IMR-90 (cell line): ENCODE data around the gene C2orf49. TPM values are rescaled to one million over a fixed set of nuclear protein-coding genes. Genes with fewer than 3 reads are reported as not detected.

Experiments
- ATAC-seq: fragments of 200-7000 bp; cut with Tn5 transposase; 2 replicates; pipeline ENCODE4 v1.9.1; 2020; ENCODE audit warnings: low read depth, mild to moderate bottlenecking, moderate library complexity
- BruUV-seq: library from RNA; stranded (reverse); fragments of 400-500 nt; replicated peaks from 2 replicates; lab custom pipeline; 2021; lab: Mats Ljungman, UMichigan
- CTCF ChIA-PET: fragments of 300-600 bp; formaldehyde crosslinking; extraction: SDS; loops from one replicate; lab custom pipeline; 2021; ENCODE audit warnings: antibody characterized with exemption; lab: Yijun Ruan, JAX
- POLR2A ChIA-PET: fragments of 300-600 bp; sonication (Branson Sonifier 250); formaldehyde crosslinking; loops from one replicate; lab custom pipeline; 2022; ENCODE audit warnings: antibody characterized with exemption; ENCODE audit not compliant: unreplicated experiment; lab: Charles Lee
- DNase-seq: peaks from one replicate; pipeline ENCODE4 v3.0.0; 2013
- H2AFZ ChIP-seq: replicated peaks from 2 replicates; pipeline ENCODE3; 2013; ENCODE audit warnings: low read length, mild to moderate bottlenecking; ENCODE audit not compliant: poor library complexity
- H2AK5ac ChIP-seq: 2 replicates; pipeline ENCODE4 v1.6.1; 2013; ENCODE audit warnings: low read depth, low read length, inconsistent platforms
- H2AK9ac ChIP-seq: replicated peaks from 2 replicates; pipeline ENCODE3; 2013; ENCODE audit warnings: mild to moderate bottlenecking, low read depth, low read length, moderate library complexity; ENCODE audit not compliant: poor library complexity
- H2BK120ac ChIP-seq: 2 replicates; pipeline ENCODE4 v1.6.1; 2013; ENCODE audit warnings: low read depth, low read length, inconsistent platforms
- H2BK15ac ChIP-seq: 3 replicates; pipeline ENCODE4 v1.6.1; 2013; ENCODE audit warnings: low read depth, low read length, inconsistent platforms
- H2BK20ac ChIP-seq: 2 replicates; pipeline ENCODE4 v1.6.1; 2013; ENCODE audit warnings: low read depth, mild to moderate bottlenecking, inconsistent platforms, low read length, moderate library complexity
- H2BK5ac ChIP-seq: 2 replicates; pipeline ENCODE4 v1.6.1; 2013; ENCODE audit warnings: mild to moderate bottlenecking, low read depth, low read length, inconsistent platforms; ENCODE audit not compliant: poor library complexity, severe bottlenecking
- H3K14ac ChIP-seq: replicated peaks from 2 replicates; pipeline ENCODE4 v1.6.1; 2013; ENCODE audit warnings: low read depth, low read length, inconsistent platforms
- H3K18ac ChIP-seq: 2 replicates; pipeline ENCODE4 v1.6.1; 2013; ENCODE audit warnings: low read depth, low read length, control low read depth
- H3K23ac ChIP-seq: 2 replicates; pipeline ENCODE4 v1.6.1; 2013; ENCODE audit warnings: low read depth, low read length, inconsistent platforms
- H3K27ac ChIP-seq: 2 replicates; pipeline ENCODE4 v1.5.1; 2013; ENCODE audit warnings: mild to moderate bottlenecking, control low read depth, low read length; ENCODE audit not compliant: insufficient read depth
- H3K27me3 ChIP-seq: 2 replicates; pipeline ENCODE4 v1.6.1; 2013; ENCODE audit warnings: low read length; ENCODE audit not compliant: control insufficient read depth, insufficient read depth
- H3K36me3 ChIP-seq: 2 replicates; pipeline ENCODE4 v1.6.1; 2013; ENCODE audit warnings: low read length, mixed read lengths; ENCODE audit not compliant: control insufficient read depth, insufficient read depth
- H3K4ac ChIP-seq: 2 replicates; pipeline ENCODE4 v1.6.1; 2013; ENCODE audit warnings: low read depth, low read length, inconsistent platforms
- H3K4me1 ChIP-seq: 2 replicates; pipeline ENCODE4 v1.6.1; 2013; ENCODE audit warnings: low read length, mixed read lengths; ENCODE audit not compliant: control insufficient read depth, insufficient read depth
- H3K4me2 ChIP-seq: 2 replicates; pipeline ENCODE4 v1.6.1; 2013; ENCODE audit warnings: low read depth, mild to moderate bottlenecking, control low read depth, low read length, moderate library complexity
- H3K4me3 ChIP-seq: 2 replicates; pipeline ENCODE4 v1.5.1; 2013; ENCODE audit warnings: low read depth, mild to moderate bottlenecking, control low read depth, low read length, moderate library complexity; ENCODE audit not compliant: insufficient read depth
- H3K56ac ChIP-seq: 2 replicates; pipeline ENCODE4 v1.6.1; 2013; ENCODE audit warnings: low read length, inconsistent platforms; ENCODE audit not compliant: insufficient read depth; ENCODE audit errors: extremely low read depth
- H3K79me1 ChIP-seq, 2 experiments: 2 replicates each; pipeline ENCODE4 v1.6.1; 2013; ENCODE audit warnings: low read length in 2 of 2, inconsistent platforms in 1 of 2, low read depth in 1 of 2
- H3K9ac ChIP-seq: 2 replicates; pipeline ENCODE4 v1.6.1; 2013; ENCODE audit warnings: low read depth, low read length, control low read depth
- H3K9me1 ChIP-seq: 2 replicates; pipeline ENCODE4 v1.6.1; 2013; ENCODE audit warnings: low read length, inconsistent platforms; ENCODE audit not compliant: insufficient read depth
- H3K9me3 ChIP-seq: 2 replicates; pipeline ENCODE4 v1.6.1; 2013; ENCODE audit warnings: low read length; ENCODE audit not compliant: control insufficient read depth, insufficient read depth
- H4K20me1 ChIP-seq: 2 replicates; pipeline ENCODE4 v1.6.1; 2013; ENCODE audit warnings: low read length, inconsistent platforms; ENCODE audit not compliant: insufficient read depth
- H4K5ac ChIP-seq: 2 replicates; pipeline ENCODE4 v1.6.1; 2013; ENCODE audit warnings: mild to moderate bottlenecking, low read depth, low read length, control low read depth
- H4K8ac ChIP-seq, 2 experiments: 2 replicates each; pipeline ENCODE4 v1.6.1; 2013; ENCODE audit warnings: low read depth in 2 of 2, low read length in 2 of 2, control low read depth in 1 of 2, inconsistent platforms in 1 of 2
- H4K91ac ChIP-seq: 2 replicates; pipeline ENCODE4 v1.6.1; 2013; ENCODE audit warnings: low read depth, low read length, inconsistent platforms; ENCODE audit not compliant: insufficient read depth
- BHLHE40 ChIP-seq: fragments of 150-350 bp; IDR thresholded peaks from 2 replicates; pipeline ENCODE4 v1.6.1; 2016; ENCODE audit warnings: mild to moderate bottlenecking, low read depth, low read length
- CEBPB ChIP-seq: IDR thresholded peaks from 2 replicates; pipeline ENCODE4 v1.6.1; 2012; ENCODE audit warnings: low read depth, low read length, improper control_type of control experiment
- CHD1 ChIP-seq: IDR thresholded peaks from 2 replicates; pipeline ENCODE4 v1.6.1; 2012; ENCODE audit warnings: low read depth, low read length, improper control_type of control experiment
- ELK1 ChIP-seq: fragments of 150-350 bp; IDR thresholded peaks from 2 replicates; pipeline ENCODE4 v1.6.1; 2016; ENCODE audit warnings: low read depth, mild to moderate bottlenecking, low read length, moderate library complexity, borderline replicate concordance
- FOS ChIP-seq: fragments of 150-350 bp; IDR thresholded peaks from 2 replicates; pipeline ENCODE4 v1.6.1; 2016; ENCODE audit warnings: low read depth, low read length
- MAFK ChIP-seq: IDR thresholded peaks from 2 replicates; pipeline ENCODE4 v1.6.1; 2012; ENCODE audit warnings: low read depth, low read length, improper control_type of control experiment
- MAZ ChIP-seq: IDR thresholded peaks from 2 replicates; pipeline ENCODE4 v1.6.1; 2012; ENCODE audit warnings: low read depth, mild to moderate bottlenecking, low read length, improper control_type of control experiment, moderate library complexity, borderline replicate concordance
- MXI1 ChIP-seq: IDR thresholded peaks from 2 replicates; pipeline ENCODE4 v1.6.1; 2012; ENCODE audit warnings: low read depth, mild to moderate bottlenecking, low read length, moderate library complexity, borderline replicate concordance
- RAD21 ChIP-seq: IDR thresholded peaks from 2 replicates; pipeline ENCODE4 v1.6.1; 2012; ENCODE audit warnings: low read length, improper control_type of control experiment
- RCOR1 ChIP-seq: IDR thresholded peaks from 2 replicates; pipeline ENCODE4 v1.6.1; 2012; ENCODE audit warnings: mild to moderate bottlenecking, low read length, improper control_type of control experiment; ENCODE audit not compliant: insufficient replicate concordance
- RFX5 ChIP-seq: IDR thresholded peaks from 2 replicates; pipeline ENCODE4 v1.8.0; 2012; ENCODE audit warnings: low read depth, mild to moderate bottlenecking, low read length, moderate library complexity
- SMC3 ChIP-seq: fragments of 150-350 bp; IDR thresholded peaks from 2 replicates; pipeline ENCODE4 v1.6.1; 2016; ENCODE audit warnings: low read depth, mild to moderate bottlenecking, antibody characterized with exemption, low read length, moderate library complexity
- WGBS, 2 experiments: methylation state at CpG; one replicate each; pipeline versions ENCODE4 v1.1.5 to v1.1.7; 2013; ENCODE audit warnings: missing lambda C conversion rate in 2 of 2; ENCODE audit not compliant: insufficient read length in 1 of 2; ENCODE audit errors: extremely low coverage in 2 of 2; 5-methylcytosine and 5-hydroxymethylcytosine counted together
- dilution Hi-C: fragments of 300-500 bp; cut with HindIII; formaldehyde crosslinking; loops from one replicate; pipeline ENCODE4 v1.14.3; 2018; ENCODE audit warnings: low sequenced_read_pairs; ENCODE audit not compliant: unreplicated experiment
- in situ Hi-C: fragments of 300-500 bp; cut with MboI; formaldehyde crosslinking; loops from 3 replicates; pipeline ENCODE4 v1.14.3; 2019; ENCODE audit warnings: low sequenced_read_pairs, inconsistent platforms, mixed read lengths
- intact Hi-C: fragments of 100-400 bp; cut with micrococcal nuclease; formaldehyde crosslinking; loops from 2 replicates; pipeline ENCODE4 v1.10.0; 2022
- polyA plus RNA-seq, 3 experiments: library from polyadenylated mRNA; depleted of rRNA; stranded (reverse); fragments of >200 nt; gene quantifications; 2 replicates each; pipeline ENCODE4 v1.2.3, GENCODE V29; 2012; ENCODE audit warnings: low replicate concordance in 1 of 3
- total RNA-seq: library from RNA; depleted of rRNA; stranded (reverse); fragments of >200 nt; gene quantifications from 2 replicates; pipeline ENCODE4 v1.2.3, GENCODE V29; 2012
- TF ChIP-seq, protein P1 (sequence below): conservative IDR thresholded peaks from 2 replicates; pipeline ENCODE4 v1.5.1; 2012; ENCODE audit warnings: mild to moderate bottlenecking, low read depth, low read length, improper control_type of control experiment
- TF ChIP-seq, protein P2 (sequence below): fragments of 150-350 bp; IDR thresholded peaks from 2 replicates; pipeline ENCODE4 v1.6.1; 2017; ENCODE audit warnings: mild to moderate bottlenecking, antibody characterized with exemption, low read length, low read depth

Gene C2orf49
- total and polyA plus RNA-seq, 2 of the 4 experiments (the other 2 are of a cell fraction): 3.8 to 8.5 TPM

DNA sequence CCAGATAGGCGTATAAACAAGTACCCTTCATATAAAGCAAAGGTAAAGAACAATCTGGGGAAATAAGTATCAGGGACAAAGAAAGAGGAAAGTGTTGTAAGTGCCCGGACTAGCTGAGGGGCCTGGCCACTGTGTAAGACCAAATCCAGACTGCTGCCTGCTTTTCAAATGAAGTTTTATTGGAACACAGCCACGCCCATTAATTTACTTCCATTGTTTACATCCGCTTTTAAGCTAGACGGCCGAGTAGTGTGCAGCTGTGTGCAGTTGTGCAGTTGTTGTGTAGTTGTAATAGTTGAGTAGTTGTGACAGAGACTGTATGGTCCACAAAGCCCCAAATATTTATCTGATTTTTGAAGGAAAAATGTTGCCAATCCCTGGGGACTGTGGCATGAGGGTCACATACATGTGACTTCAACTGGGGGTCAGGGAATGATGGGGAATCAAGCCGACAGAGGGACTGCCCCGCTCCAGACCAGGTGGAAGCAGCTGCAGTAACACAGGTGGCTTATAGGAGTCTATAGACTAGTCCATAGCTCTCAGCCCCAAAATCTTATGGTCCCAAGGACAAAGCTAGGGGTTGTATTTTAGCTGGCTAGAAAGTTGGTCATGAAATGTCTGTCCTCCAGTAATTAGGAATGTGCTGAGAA, 31.5 kb downstream of the C2orf49 start:
- H2AK9ac ChIP-seq: no peak overlapping the region
- H3K79me1 ChIP-seq: peaks cover 51 to 89% of the 10 kb centered on the region in 2 experiments
- no peak for TF ChIP-seq MAZ
- no peak for TF ChIP-seq FOS
- TF ChIP-seq MXI1: no peak
- TF ChIP-seq CHD1: no peak
- no peak for TF ChIP-seq BHLHE40
- TF ChIP-seq RAD21: no peak
- TF ChIP-seq MAFK: no peak
- no peak for TF ChIP-seq RCOR1
- TF ChIP-seq ELK1: no peak
- TF ChIP-seq, protein P1, sequence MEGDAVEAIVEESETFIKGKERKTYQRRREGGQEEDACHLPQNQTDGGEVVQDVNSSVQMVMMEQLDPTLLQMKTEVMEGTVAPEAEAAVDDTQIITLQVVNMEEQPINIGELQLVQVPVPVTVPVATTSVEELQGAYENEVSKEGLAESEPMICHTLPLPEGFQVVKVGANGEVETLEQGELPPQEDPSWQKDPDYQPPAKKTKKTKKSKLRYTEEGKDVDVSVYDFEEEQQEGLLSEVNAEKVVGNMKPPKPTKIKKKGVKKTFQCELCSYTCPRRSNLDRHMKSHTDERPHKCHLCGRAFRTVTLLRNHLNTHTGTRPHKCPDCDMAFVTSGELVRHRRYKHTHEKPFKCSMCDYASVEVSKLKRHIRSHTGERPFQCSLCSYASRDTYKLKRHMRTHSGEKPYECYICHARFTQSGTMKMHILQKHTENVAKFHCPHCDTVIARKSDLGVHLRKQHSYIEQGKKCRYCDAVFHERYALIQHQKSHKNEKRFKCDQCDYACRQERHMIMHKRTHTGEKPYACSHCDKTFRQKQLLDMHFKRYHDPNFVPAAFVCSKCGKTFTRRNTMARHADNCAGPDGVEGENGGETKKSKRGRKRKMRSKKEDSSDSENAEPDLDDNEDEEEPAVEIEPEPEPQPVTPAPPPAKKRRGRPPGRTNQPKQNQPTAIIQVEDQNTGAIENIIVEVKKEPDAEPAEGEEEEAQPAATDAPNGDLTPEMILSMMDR: no peak
- TF ChIP-seq SMC3: no peak
- no peak for TF ChIP-seq RFX5
- TF ChIP-seq CEBPB: no peak
- TF ChIP-seq, protein P2, sequence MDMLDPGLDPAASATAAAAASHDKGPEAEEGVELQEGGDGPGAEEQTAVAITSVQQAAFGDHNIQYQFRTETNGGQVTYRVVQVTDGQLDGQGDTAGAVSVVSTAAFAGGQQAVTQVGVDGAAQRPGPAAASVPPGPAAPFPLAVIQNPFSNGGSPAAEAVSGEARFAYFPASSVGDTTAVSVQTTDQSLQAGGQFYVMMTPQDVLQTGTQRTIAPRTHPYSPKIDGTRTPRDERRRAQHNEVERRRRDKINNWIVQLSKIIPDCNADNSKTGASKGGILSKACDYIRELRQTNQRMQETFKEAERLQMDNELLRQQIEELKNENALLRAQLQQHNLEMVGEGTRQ: no peak
- H3K4ac ChIP-seq: no peak overlapping the region
- no peak overlapping the region for H3K56ac ChIP-seq
- peaks cover 60% of the 10 kb centered on the region for H4K20me1 ChIP-seq
- H3K23ac ChIP-seq: no peak overlapping the region
- no peak overlapping the region for H2AK5ac ChIP-seq
- POLR2A ChIA-PET: no interaction called here
- no peak overlapping the region for H2BK20ac ChIP-seq
- peak overlapping the region; percentile 14 for H2BK5ac ChIP-seq
- no peak overlapping the region for H2BK120ac ChIP-seq
- CTCF ChIA-PET: interaction anchor here (0.5 to 1.5 kb wide), 4 partner anchors 13 to 1223 kb away, joined by 3 to 9 read pairs (median 4); no protein-coding TSS in a partner anchor
- no peak overlapping the region for H3K4me3 ChIP-seq
- H3K4me1 ChIP-seq: peaks cover 22% of the 10 kb centered on the region
- H3K9me1 ChIP-seq: peaks cover 15% of the 10 kb centered on the region
- ATAC-seq (no peak), DNase-seq (no peak)
- no peak overlapping the region for H3K4me2 ChIP-seq
- in situ Hi-C loops (loop anchor here (5.0 kb wide), 1 partner anchor 148 kb away; no protein-coding TSS in a partner anchor), dilution Hi-C loops (no loop called here), intact Hi-C loops (loop anchor here (1.0 kb wide), 1 partner anchor 152 kb away; no protein-coding TSS in a partner anchor)
- H4K5ac ChIP-seq: no peak overlapping the region
- no TSS peak for BruUV-seq
- WGBS, 2 experiments: no CpG with 5 or more reads among the region's 8 CpGs
- no peak overlapping the region for H3K14ac ChIP-seq
- peaks cover 83% of the 10 kb centered on the region for H3K36me3 ChIP-seq
- no peak overlapping the region for H2AFZ ChIP-seq
- H3K9ac ChIP-seq: no peak overlapping the region
- H3K27ac ChIP-seq: peak overlapping the region; percentile 11; the same call in 1 of the 2 replicates
- no peak overlapping the region for H4K91ac ChIP-seq
- H4K8ac ChIP-seq: peak overlapping the region in 1 of 2 experiments; percentile 23; a peak in 1 of 4 replicates
- no peaks in the 10 kb centered on the region for H3K27me3 ChIP-seq
- no peaks in the 10 kb centered on the region for H3K9me3 ChIP-seq
- no peak overlapping the region for H2BK15ac ChIP-seq
- no peak overlapping the region for H3K18ac ChIP-seq
